HCT116 (cell line): Measurements from ENCODE around the gene CD3G. TPM values are rescaled to one million over a fixed set of nuclear protein-coding genes. Genes with fewer than 3 reads are reported as not detected.

Experiments
- ATAC-seq: fragments of 200-7000 bp; cut with Tn5 transposase; 2 replicates; pipeline ENCODE4 v1.9.1; 2020; ENCODE audit warnings: mild to moderate bottlenecking, moderate library complexity
- BruUV-seq: library from RNA; stranded (reverse); fragments of 400-500 nt; replicated peaks from 2 replicates; lab custom pipeline; 2021; lab: Mats Ljungman, UMichigan
- CTCF ChIA-PET: fragments of 300-600 bp; sonication (Branson Sonifier 250); formaldehyde crosslinking; loops from one replicate; lab custom pipeline; 2021; ENCODE audit warnings: antibody characterized with exemption; lab: Charles Lee
- POLR2A ChIA-PET: fragments of 300-600, 350-600 bp; sonication (Branson Sonifier 250); formaldehyde crosslinking; loops from one replicate; lab custom pipeline; 2021; ENCODE audit warnings: antibody characterized with exemption; lab: Charles Lee
- RAD21 ChIA-PET, 2 experiments: fragments of 300-600 bp; sonication (Branson Sonifier 250); formaldehyde crosslinking; loops; one replicate each; lab custom pipeline; 2023; ENCODE audit warnings: low total read pairs in 2 of 2; ENCODE audit not compliant: uncharacterized antibody in 2 of 2, unreplicated experiment in 2 of 2, low non-redundant PET in 1 of 2; lab: Charles Lee
- DNase-seq: peaks from one replicate; pipeline ENCODE4 v3.0.0-alpha.2; 2010; ENCODE audit warnings: low read depth, low spot score
- H2AFZ ChIP-seq: fragments of 200-600 bp; shearing (Covaris generic), sonication (generic); 2 replicates; pipeline ENCODE4 v1.6.1; 2017; ENCODE audit warnings: low read depth, mixed run types, mixed read lengths, antibody characterized with exemption, low read length; ENCODE audit not compliant: poor library complexity, severe bottlenecking
- H3K27ac ChIP-seq: 2 replicates; pipeline ENCODE4 v1.5.1; 2012; ENCODE audit warnings: low read depth, low read length
- H3K27me3 ChIP-seq: fragments of 200-600 bp; sonication (generic); 2 replicates; pipeline ENCODE4 v1.6.1; 2016; ENCODE audit warnings: mixed run types, low read length, mixed read lengths; ENCODE audit not compliant: insufficient read depth
- H3K36me3 ChIP-seq, 2 experiments: fragments of 200-500 bp in 1 of 2; fragments of 200-600 bp in 1 of 2; sonication (Bioruptor generic) in 1 of 2; sonication (generic) in 1 of 2; 2 replicates each; pipeline versions ENCODE4 v1.5.1 to v1.6.1; 2014 to 2016; ENCODE audit warnings: low read length in 2 of 2, inconsistent platforms in 1 of 2, mixed read lengths in 1 of 2, mixed run types in 1 of 2; ENCODE audit not compliant: insufficient read depth in 2 of 2, control insufficient read depth in 1 of 2
- H3K4me1 ChIP-seq, 2 experiments: fragments of 200-600 bp in 1 of 2; sonication (generic) in 1 of 2; 2 replicates each; pipeline versions ENCODE4 v1.5.1 to v1.6.1; 2012 to 2017; ENCODE audit warnings: low read length in 2 of 2, inconsistent platforms in 1 of 2, mild to moderate bottlenecking in 1 of 2, mixed read lengths in 1 of 2, mixed run types in 1 of 2, moderate library complexity in 1 of 2; ENCODE audit not compliant: insufficient read depth in 2 of 2, control insufficient read depth in 1 of 2
- H3K4me2 ChIP-seq: fragments of 200-600 bp; sonication (generic); 2 replicates; pipeline ENCODE4 v1.6.1; 2017; ENCODE audit warnings: mixed run types, low read length, mixed read lengths
- H3K4me3 ChIP-seq, 2 experiments: fragments of 200-600 bp in 1 of 2; sonication (generic) in 1 of 2; replicated peaks in 1 of 2; 2 replicates each; pipeline ENCODE4 v1.5.1; 2011 to 2016; ENCODE audit warnings: low read length in 2 of 2, control low read depth in 1 of 2, low read depth in 1 of 2, mild to moderate bottlenecking in 1 of 2, mixed read lengths in 1 of 2, mixed run types in 1 of 2
- H3K79me2 ChIP-seq: fragments of 200-600 bp; sonication (generic); 2 replicates; pipeline ENCODE4 v1.6.1; 2017; ENCODE audit warnings: mild to moderate bottlenecking, mixed run types, low read length, moderate library complexity, mixed read lengths; ENCODE audit not compliant: insufficient read depth
- H3K9ac ChIP-seq: fragments of 200-600 bp; sonication (generic); 2 replicates; pipeline ENCODE4 v1.6.1; 2016; ENCODE audit warnings: low read length, mixed read lengths
- H3K9me2 ChIP-seq: fragments of 200-600 bp; sonication (generic), shearing (Covaris generic); 2 replicates; pipeline ENCODE4 v1.6.1; 2017; ENCODE audit warnings: mixed run types, mild to moderate bottlenecking, moderate library complexity; ENCODE audit not compliant: insufficient read depth
- H3K9me3 ChIP-seq, 2 experiments: fragments of 200-500 bp in 1 of 2; fragments of 200-600 bp in 1 of 2; sonication (Bioruptor generic) in 1 of 2; sonication (generic) in 1 of 2; 2 replicates each; pipeline ENCODE4 v1.6.1; 2014 to 2017; ENCODE audit warnings: low read length in 2 of 2, mixed read lengths in 2 of 2, inconsistent platforms in 1 of 2, low read depth in 1 of 2, mild to moderate bottlenecking in 1 of 2, mixed run types in 1 of 2, moderate library complexity in 1 of 2; ENCODE audit not compliant: control insufficient read depth in 1 of 2, insufficient read depth in 1 of 2
- H4K20me1 ChIP-seq: fragments of 200-600 bp; sonication (generic), shearing (Covaris generic); 2 replicates; pipeline ENCODE4 v1.6.1; 2017; ENCODE audit warnings: mixed run types, mild to moderate bottlenecking, moderate library complexity; ENCODE audit not compliant: insufficient read depth
- ATF3 ChIP-seq: IDR thresholded peaks from 2 replicates; pipeline ENCODE4 v1.6.1; 2012
- CBX3 ChIP-seq: IDR thresholded peaks from 2 replicates; pipeline ENCODE4 v1.6.1; 2012; ENCODE audit warnings: low read depth
- CEBPB ChIP-seq: IDR thresholded peaks from 2 replicates; pipeline ENCODE4 v1.6.1; 2012; ENCODE audit warnings: low read depth
- EZH2phosphoT487 ChIP-seq: fragments of 200-600 bp; IDR thresholded peaks from 2 replicates; pipeline ENCODE4 v1.6.1; 2018; ENCODE audit warnings: antibody characterized with exemption, borderline replicate concordance
- FOSL1 ChIP-seq: IDR thresholded peaks from 2 replicates; pipeline ENCODE4 v1.6.1; 2012; ENCODE audit warnings: low read depth
- JUND ChIP-seq: IDR thresholded peaks from 2 replicates; pipeline ENCODE4 v1.6.1; 2012
- MAX ChIP-seq: IDR thresholded peaks from 2 replicates; pipeline ENCODE4 v1.6.1; 2012
- POLR2AphosphoS5 ChIP-seq: IDR thresholded peaks from 2 replicates; pipeline ENCODE4 v1.6.1; 2011; ENCODE audit warnings: mild to moderate bottlenecking, low read depth, low read length, moderate library complexity
- RAD21 ChIP-seq: IDR thresholded peaks from 2 replicates; pipeline ENCODE4 v1.6.1; 2012; ENCODE audit warnings: low read depth, mild to moderate bottlenecking
- REST ChIP-seq: IDR thresholded peaks from 2 replicates; pipeline ENCODE4 v1.6.1; 2012; ENCODE audit warnings: low read depth
- SP1 ChIP-seq: IDR thresholded peaks from 2 replicates; pipeline ENCODE4 v1.6.1; 2012; ENCODE audit warnings: low read depth
- YY1 ChIP-seq: IDR thresholded peaks from 2 replicates; pipeline ENCODE4 v1.6.1; 2011; ENCODE audit warnings: low read length, low read depth, moderate library complexity, mild to moderate bottlenecking; ENCODE audit not compliant: insufficient replicate concordance; ENCODE audit errors: extremely low read depth
- ZBTB33 ChIP-seq: IDR thresholded peaks from 2 replicates; pipeline ENCODE4 v1.6.1; 2011; ENCODE audit warnings: mild to moderate bottlenecking, low read length, moderate library complexity; ENCODE audit not compliant: insufficient replicate concordance; ENCODE audit errors: extremely low read depth
- ZNF274 ChIP-seq: fragments of 200-500 bp; sonication (Bioruptor generic); IDR thresholded peaks from 2 replicates; pipeline ENCODE4 v1.6.1; 2014; ENCODE audit warnings: mild to moderate bottlenecking, low read depth, low read length, inconsistent platforms
- intact Hi-C: fragments of 100-400 bp; cut with micrococcal nuclease; formaldehyde crosslinking; loops from 2 replicates; pipeline ENCODE4 v1.10.0; 2022
- total RNA-seq: library from RNA; stranded (reverse); gene quantifications from one replicate; pipeline ENCODE4 v1.2.1, GENCODE V29; 2021; ENCODE audit not compliant: unreplicated experiment

CD3G gene
- total RNA-seq, 1 experiment from 2014 or later, result 0.20 TPM

DNA sequence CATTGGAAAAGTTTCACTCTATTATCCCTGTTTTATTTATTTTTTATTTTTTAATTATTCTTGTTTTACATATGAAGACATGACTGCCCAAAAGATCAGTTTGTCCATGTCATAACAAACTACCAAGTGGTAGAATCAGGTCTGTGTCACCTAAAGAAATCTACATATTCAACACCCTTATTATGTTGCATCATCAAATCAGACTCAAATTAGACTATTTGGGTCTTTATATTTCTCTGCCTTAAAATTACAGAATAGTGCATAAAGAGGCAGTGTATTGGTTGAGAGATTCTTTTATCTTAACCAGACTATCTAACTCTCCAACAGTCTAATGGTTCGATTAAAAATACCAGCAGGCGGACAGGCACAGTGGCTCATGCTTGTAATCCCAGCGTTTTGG, 38.8 kb downstream of the CD3G start (continued):
- TF ChIP-seq FOSL1, result no peak
- no peak for TF ChIP-seq REST

GRCh38 chr11:118383657-118384056, 39.5 kb downstream of the CD3G start:
- Histone ChIP-seq H3K4me1 (no peaks in the 10 kb centered on the region), H3K4me3 (no peak overlapping the region), H3K9me2 (no peaks in the 10 kb centered on the region), H3K79me2 (no peaks in the 10 kb centered on the region), H3K9me3 (no peaks in the 10 kb centered on the region), H3K9ac (no peak overlapping the region), H3K27ac (no peak overlapping the region), H3K36me3 (peaks cover 60 to 78% of the 10 kb centered on the region in 2 experiments), H4K20me1 (no peaks in the 10 kb centered on the region), H3K4me2 (no peak overlapping the region), H3K27me3 (no peaks in the 10 kb centered on the region), H2AFZ (no peak overlapping the region)
- intact Hi-C loops, result no loop called here
- no peak for ATAC-seq
- ChIA-PET RAD21 (no interaction called here), CTCF (no interaction called here), POLR2A (no interaction called here)
- no peak for DNase-seq
- BruUV-seq, result no TSS peak
- TF ChIP-seq RAD21, result no peak
- no peak for TF ChIP-seq ATF3
- TF ChIP-seq ZBTB33, result no peak
- TF ChIP-seq FOSL1, result no peak
- no peak for TF ChIP-seq CEBPB
- no peak for TF ChIP-seq REST
- TF ChIP-seq ZNF274, result no peak
- TF ChIP-seq POLR2AphosphoS5, result no peak
- no peak for TF ChIP-seq MAX
- no peak for TF ChIP-seq JUND
- TF ChIP-seq YY1, result no peak
- no peak for TF ChIP-seq SP1
- no peak for TF ChIP-seq CBX3
- no peak for TF ChIP-seq EZH2phosphoT487
